Measurements from ENCODE around the gene ZNF747.

GRCh38 chr16:30510376-30510938, 24.2 kb downstream of the ZNF747 start:
- TF ChIP-seq, protein P1, sequence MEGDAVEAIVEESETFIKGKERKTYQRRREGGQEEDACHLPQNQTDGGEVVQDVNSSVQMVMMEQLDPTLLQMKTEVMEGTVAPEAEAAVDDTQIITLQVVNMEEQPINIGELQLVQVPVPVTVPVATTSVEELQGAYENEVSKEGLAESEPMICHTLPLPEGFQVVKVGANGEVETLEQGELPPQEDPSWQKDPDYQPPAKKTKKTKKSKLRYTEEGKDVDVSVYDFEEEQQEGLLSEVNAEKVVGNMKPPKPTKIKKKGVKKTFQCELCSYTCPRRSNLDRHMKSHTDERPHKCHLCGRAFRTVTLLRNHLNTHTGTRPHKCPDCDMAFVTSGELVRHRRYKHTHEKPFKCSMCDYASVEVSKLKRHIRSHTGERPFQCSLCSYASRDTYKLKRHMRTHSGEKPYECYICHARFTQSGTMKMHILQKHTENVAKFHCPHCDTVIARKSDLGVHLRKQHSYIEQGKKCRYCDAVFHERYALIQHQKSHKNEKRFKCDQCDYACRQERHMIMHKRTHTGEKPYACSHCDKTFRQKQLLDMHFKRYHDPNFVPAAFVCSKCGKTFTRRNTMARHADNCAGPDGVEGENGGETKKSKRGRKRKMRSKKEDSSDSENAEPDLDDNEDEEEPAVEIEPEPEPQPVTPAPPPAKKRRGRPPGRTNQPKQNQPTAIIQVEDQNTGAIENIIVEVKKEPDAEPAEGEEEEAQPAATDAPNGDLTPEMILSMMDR (IDR thresholded peaks at IDR 0.05; ENCODE audit: insufficient read depth, low read depth, low read length), result no peak
- TF ChIP-seq EZH2 (IDR thresholded peaks at IDR 0.05; ENCODE audit: insufficient read depth, low read length), result no peak

All from astrocyte (in vitro differentiated cells and primary cell).